IMR-90 (cell line): ENCODE measurements around the gene OXER1. TPM values are rescaled to one million over a fixed set of nuclear protein-coding genes. Genes with fewer than 3 reads are reported as not detected.

Experiments used
- ATAC-seq: fragments of 200-7000 bp; cut with Tn5 transposase; 2 replicates; pipeline ENCODE4 v1.9.1; 2020; ENCODE audit warnings: low read depth, mild to moderate bottlenecking, moderate library complexity
- BruUV-seq: library from RNA; stranded (reverse); fragments of 400-500 nt; replicated peaks from 2 replicates; lab custom pipeline; 2021; lab: Mats Ljungman, UMichigan
- CTCF ChIA-PET: fragments of 300-600 bp; formaldehyde crosslinking; extraction: SDS; loops from one replicate; lab custom pipeline; 2021; ENCODE audit warnings: antibody characterized with exemption; lab: Yijun Ruan, JAX
- POLR2A ChIA-PET: fragments of 300-600 bp; sonication (Branson Sonifier 250); formaldehyde crosslinking; loops from one replicate; lab custom pipeline; 2022; ENCODE audit warnings: antibody characterized with exemption; ENCODE audit not compliant: unreplicated experiment; lab: Charles Lee
- DNase-seq: peaks from one replicate; pipeline ENCODE4 v3.0.0; 2013
- H2AFZ ChIP-seq: replicated peaks from 2 replicates; pipeline ENCODE3; 2013; ENCODE audit warnings: low read length, mild to moderate bottlenecking; ENCODE audit not compliant: poor library complexity
- H2AK5ac ChIP-seq: 2 replicates; pipeline ENCODE4 v1.6.1; 2013; ENCODE audit warnings: low read depth, low read length, inconsistent platforms
- H2AK9ac ChIP-seq: replicated peaks from 2 replicates; pipeline ENCODE3; 2013; ENCODE audit warnings: mild to moderate bottlenecking, low read depth, low read length, moderate library complexity; ENCODE audit not compliant: poor library complexity
- H2BK120ac ChIP-seq: 2 replicates; pipeline ENCODE4 v1.6.1; 2013; ENCODE audit warnings: low read depth, low read length, inconsistent platforms
- H2BK15ac ChIP-seq: 3 replicates; pipeline ENCODE4 v1.6.1; 2013; ENCODE audit warnings: low read depth, low read length, inconsistent platforms
- H2BK20ac ChIP-seq: 2 replicates; pipeline ENCODE4 v1.6.1; 2013; ENCODE audit warnings: low read depth, mild to moderate bottlenecking, inconsistent platforms, low read length, moderate library complexity
- H2BK5ac ChIP-seq: 2 replicates; pipeline ENCODE4 v1.6.1; 2013; ENCODE audit warnings: mild to moderate bottlenecking, low read depth, low read length, inconsistent platforms; ENCODE audit not compliant: poor library complexity, severe bottlenecking
- H3K14ac ChIP-seq: replicated peaks from 2 replicates; pipeline ENCODE4 v1.6.1; 2013; ENCODE audit warnings: low read depth, low read length, inconsistent platforms
- H3K18ac ChIP-seq: 2 replicates; pipeline ENCODE4 v1.6.1; 2013; ENCODE audit warnings: low read depth, low read length, control low read depth
- H3K23ac ChIP-seq: 2 replicates; pipeline ENCODE4 v1.6.1; 2013; ENCODE audit warnings: low read depth, low read length, inconsistent platforms
- H3K27ac ChIP-seq: 2 replicates; pipeline ENCODE4 v1.5.1; 2013; ENCODE audit warnings: mild to moderate bottlenecking, control low read depth, low read length; ENCODE audit not compliant: insufficient read depth
- H3K27me3 ChIP-seq: 2 replicates; pipeline ENCODE4 v1.6.1; 2013; ENCODE audit warnings: low read length; ENCODE audit not compliant: control insufficient read depth, insufficient read depth
- H3K36me3 ChIP-seq: 2 replicates; pipeline ENCODE4 v1.6.1; 2013; ENCODE audit warnings: low read length, mixed read lengths; ENCODE audit not compliant: control insufficient read depth, insufficient read depth
- H3K4ac ChIP-seq: 2 replicates; pipeline ENCODE4 v1.6.1; 2013; ENCODE audit warnings: low read depth, low read length, inconsistent platforms
- H3K4me1 ChIP-seq: 2 replicates; pipeline ENCODE4 v1.6.1; 2013; ENCODE audit warnings: low read length, mixed read lengths; ENCODE audit not compliant: control insufficient read depth, insufficient read depth
- H3K4me2 ChIP-seq: 2 replicates; pipeline ENCODE4 v1.6.1; 2013; ENCODE audit warnings: low read depth, mild to moderate bottlenecking, control low read depth, low read length, moderate library complexity
- H3K4me3 ChIP-seq: 2 replicates; pipeline ENCODE4 v1.5.1; 2013; ENCODE audit warnings: low read depth, mild to moderate bottlenecking, control low read depth, low read length, moderate library complexity; ENCODE audit not compliant: insufficient read depth
- H3K56ac ChIP-seq: 2 replicates; pipeline ENCODE4 v1.6.1; 2013; ENCODE audit warnings: low read length, inconsistent platforms; ENCODE audit not compliant: insufficient read depth; ENCODE audit errors: extremely low read depth
- H3K79me1 ChIP-seq, 2 experiments: 2 replicates each; pipeline ENCODE4 v1.6.1; 2013; ENCODE audit warnings: low read length in 2 of 2, inconsistent platforms in 1 of 2, low read depth in 1 of 2
- H3K9ac ChIP-seq: 2 replicates; pipeline ENCODE4 v1.6.1; 2013; ENCODE audit warnings: low read depth, low read length, control low read depth
- H3K9me1 ChIP-seq: 2 replicates; pipeline ENCODE4 v1.6.1; 2013; ENCODE audit warnings: low read length, inconsistent platforms; ENCODE audit not compliant: insufficient read depth
- H3K9me3 ChIP-seq: 2 replicates; pipeline ENCODE4 v1.6.1; 2013; ENCODE audit warnings: low read length; ENCODE audit not compliant: control insufficient read depth, insufficient read depth
- H4K20me1 ChIP-seq: 2 replicates; pipeline ENCODE4 v1.6.1; 2013; ENCODE audit warnings: low read length, inconsistent platforms; ENCODE audit not compliant: insufficient read depth
- H4K5ac ChIP-seq: 2 replicates; pipeline ENCODE4 v1.6.1; 2013; ENCODE audit warnings: mild to moderate bottlenecking, low read depth, low read length, control low read depth
- H4K8ac ChIP-seq, 2 experiments: 2 replicates each; pipeline ENCODE4 v1.6.1; 2013; ENCODE audit warnings: low read depth in 2 of 2, low read length in 2 of 2, control low read depth in 1 of 2, inconsistent platforms in 1 of 2
- H4K91ac ChIP-seq: 2 replicates; pipeline ENCODE4 v1.6.1; 2013; ENCODE audit warnings: low read depth, low read length, inconsistent platforms; ENCODE audit not compliant: insufficient read depth
- BHLHE40 ChIP-seq: fragments of 150-350 bp; IDR thresholded peaks from 2 replicates; pipeline ENCODE4 v1.6.1; 2016; ENCODE audit warnings: mild to moderate bottlenecking, low read depth, low read length
- CEBPB ChIP-seq: IDR thresholded peaks from 2 replicates; pipeline ENCODE4 v1.6.1; 2012; ENCODE audit warnings: low read depth, low read length, improper control_type of control experiment
- CTCF ChIP-seq: conservative IDR thresholded peaks from 2 replicates; pipeline ENCODE4 v1.5.1; 2012; ENCODE audit warnings: mild to moderate bottlenecking, low read depth, low read length, improper control_type of control experiment
- ELK1 ChIP-seq: fragments of 150-350 bp; IDR thresholded peaks from 2 replicates; pipeline ENCODE4 v1.6.1; 2016; ENCODE audit warnings: low read depth, mild to moderate bottlenecking, low read length, moderate library complexity, borderline replicate concordance
- NFE2L2 ChIP-seq: fragments of 150-350 bp; IDR thresholded peaks from 2 replicates; pipeline ENCODE4 v1.6.1; 2016; ENCODE audit warnings: low read depth, mild to moderate bottlenecking, low read length
- POLR2A ChIP-seq: IDR thresholded peaks from 2 replicates; pipeline ENCODE4 v1.6.1; 2012; ENCODE audit warnings: mild to moderate bottlenecking, low read depth, low read length
- RCOR1 ChIP-seq: IDR thresholded peaks from 2 replicates; pipeline ENCODE4 v1.6.1; 2012; ENCODE audit warnings: mild to moderate bottlenecking, low read length, improper control_type of control experiment; ENCODE audit not compliant: insufficient replicate concordance
- RFX5 ChIP-seq: IDR thresholded peaks from 2 replicates; pipeline ENCODE4 v1.8.0; 2012; ENCODE audit warnings: low read depth, mild to moderate bottlenecking, low read length, moderate library complexity
- USF2 ChIP-seq: fragments of 150-350 bp; IDR thresholded peaks from 2 replicates; pipeline ENCODE4 v1.6.1; 2017; ENCODE audit warnings: mild to moderate bottlenecking, antibody characterized with exemption, low read length, low read depth
- dilution Hi-C: fragments of 300-500 bp; cut with HindIII; formaldehyde crosslinking; loops from one replicate; pipeline ENCODE4 v1.14.3; 2018; ENCODE audit warnings: low sequenced_read_pairs; ENCODE audit not compliant: unreplicated experiment
- in situ Hi-C: fragments of 300-500 bp; cut with MboI; formaldehyde crosslinking; loops from 3 replicates; pipeline ENCODE4 v1.14.3; 2019; ENCODE audit warnings: low sequenced_read_pairs, inconsistent platforms, mixed read lengths
- intact Hi-C: fragments of 100-400 bp; cut with micrococcal nuclease; formaldehyde crosslinking; loops from 2 replicates; pipeline ENCODE4 v1.10.0; 2022
- polyA plus RNA-seq, 3 experiments: library from polyadenylated mRNA; depleted of rRNA; stranded (reverse); fragments of >200 nt; gene quantifications; 2 replicates each; pipeline ENCODE4 v1.2.3, GENCODE V29; 2012; ENCODE audit warnings: low replicate concordance in 1 of 3
- total RNA-seq: library from RNA; depleted of rRNA; stranded (reverse); fragments of >200 nt; gene quantifications from 2 replicates; pipeline ENCODE4 v1.2.3, GENCODE V29; 2012

OXER1 gene
- total and polyA plus RNA-seq, 2 of the 4 experiments (the other 2 are of a cell fraction) = not detected

GRCh38 chr2:42723465-42723864 lies 40.5 kb downstream of the OXER1 start:
- H2BK5ac ChIP-seq = no peak overlapping the region

More at GRCh38 chr2:42723465-42723864, 40.5 kb downstream of the OXER1 start:
- DNase-seq (no peak), ATAC-seq (no peak)
- H3K56ac ChIP-seq = no peak overlapping the region
- POLR2A ChIA-PET = no interaction called here
- 0 out of 2 replicates have a peak, but pooled peaks cover 2% of the 10 kb centered on the region for H3K4me1 ChIP-seq
- peaks cover 3% of the 10 kb centered on the region; the same call in 1 of the 2 replicates for H3K9me1 ChIP-seq
- BruUV-seq = no TSS peak
- no peak overlapping the region for H2BK20ac ChIP-seq
- no peaks in the 10 kb centered on the region for H3K9me3 ChIP-seq
- no peak overlapping the region for H4K91ac ChIP-seq
- H3K4me2 ChIP-seq = no peak overlapping the region
- H2BK120ac ChIP-seq = no peak overlapping the region
- H2AFZ ChIP-seq = no peak overlapping the region
- TF ChIP-seq BHLHE40 (no peak), RFX5 (no peak), POLR2A (no peak), USF2 (no peak), CTCF (no peak), NFE2L2 (no peak), CEBPB (no peak), ELK1 (no peak), RCOR1 (no peak)
- no peak overlapping the region for H3K27ac ChIP-seq
- no peak overlapping the region for H3K14ac ChIP-seq
- no peak overlapping the region for H4K5ac ChIP-seq
- intact Hi-C loops = no loop called here
- H3K36me3 ChIP-seq = no peaks in the 10 kb centered on the region
- dilution Hi-C loops = no loop called here
- no peak overlapping the region for H2AK5ac ChIP-seq
- no peak overlapping the region for H4K8ac ChIP-seq
- H3K9ac ChIP-seq = no peak overlapping the region
- no peaks in the 10 kb centered on the region for H3K27me3 ChIP-seq
- H3K79me1 ChIP-seq = no peaks in the 10 kb centered on the region
- no peak overlapping the region for H3K4me3 ChIP-seq
- no peaks in the 10 kb centered on the region for H4K20me1 ChIP-seq
- in situ Hi-C loops = no loop called here
- H3K18ac ChIP-seq = no peak overlapping the region
- H3K23ac ChIP-seq = no peak overlapping the region
- CTCF ChIA-PET = no interaction called here
- no peak overlapping the region for H2AK9ac ChIP-seq
- no peak overlapping the region for H2BK15ac ChIP-seq
- H3K4ac ChIP-seq = no peak overlapping the region
